PC-3 (cell line): ENCODE measurements around the gene TGFBR3.

Experiments used
- CTCF ChIP-seq: fragments of 300-600 bp; sonication (generic); conservative IDR thresholded peaks from 2 replicates; pipeline ENCODE4 v1.5.1; 2017; ENCODE audit warnings: antibody characterized with exemption, low read depth, mild to moderate bottlenecking, low read length
- EZH2 ChIP-seq: fragments of 300-600 bp; sonication (generic); IDR thresholded peaks from one replicate; pipeline ENCODE4 v1.6.1; 2017; ENCODE audit warnings: antibody characterized with exemption, mild to moderate bottlenecking, low read length; ENCODE audit not compliant: unreplicated experiment
- EZH2phosphoT487 ChIP-seq: fragments of 300-600 bp; sonication (generic); IDR thresholded peaks from 2 replicates; pipeline ENCODE4 v1.6.1; 2018; ENCODE audit warnings: mild to moderate bottlenecking, antibody characterized with exemption, low read length, borderline replicate concordance

DNA sequence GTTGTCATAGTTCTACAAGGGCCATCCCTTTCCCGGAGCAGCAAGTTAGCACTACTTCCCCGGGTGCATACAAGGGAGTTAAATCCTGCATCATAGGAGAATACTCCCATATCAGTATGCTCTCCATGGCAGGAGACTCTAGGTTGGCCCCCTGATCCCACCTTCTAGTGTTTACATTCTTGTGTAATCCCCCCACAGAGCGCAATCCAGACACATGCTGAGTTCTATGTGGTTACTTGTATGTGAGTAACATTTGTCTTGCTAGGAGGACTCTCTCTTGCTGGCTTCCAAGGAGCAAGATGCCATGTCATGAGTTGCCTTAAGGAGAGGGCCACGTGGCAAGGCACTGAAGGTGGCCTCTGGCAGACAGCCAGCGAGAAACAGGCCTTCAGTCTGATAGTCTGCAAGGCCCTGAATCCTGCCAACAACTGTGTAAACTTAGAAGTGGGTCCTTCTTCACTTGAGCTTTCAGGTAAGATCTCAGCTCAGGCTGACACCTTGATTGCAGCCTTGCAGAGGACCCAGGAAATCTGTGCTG is 230.0 kb downstream of the TGFBR3 start:
- TF ChIP-seq CTCF = no peak
- no peak for TF ChIP-seq EZH2
- TF ChIP-seq EZH2phosphoT487 = no peak
